ENCODE results near the gene LEFTY2.
"Not testable (repeated sequence)": the region's sequence is repeated elsewhere in the genome, so short reads cannot be mapped to it uniquely, and the experiment has no call there.

Gene LEFTY2

GRCh38 chr1:225899044-225899925 is 41.7 kb downstream of the LEFTY2 start:
- no peak for DNase-seq

DNA sequence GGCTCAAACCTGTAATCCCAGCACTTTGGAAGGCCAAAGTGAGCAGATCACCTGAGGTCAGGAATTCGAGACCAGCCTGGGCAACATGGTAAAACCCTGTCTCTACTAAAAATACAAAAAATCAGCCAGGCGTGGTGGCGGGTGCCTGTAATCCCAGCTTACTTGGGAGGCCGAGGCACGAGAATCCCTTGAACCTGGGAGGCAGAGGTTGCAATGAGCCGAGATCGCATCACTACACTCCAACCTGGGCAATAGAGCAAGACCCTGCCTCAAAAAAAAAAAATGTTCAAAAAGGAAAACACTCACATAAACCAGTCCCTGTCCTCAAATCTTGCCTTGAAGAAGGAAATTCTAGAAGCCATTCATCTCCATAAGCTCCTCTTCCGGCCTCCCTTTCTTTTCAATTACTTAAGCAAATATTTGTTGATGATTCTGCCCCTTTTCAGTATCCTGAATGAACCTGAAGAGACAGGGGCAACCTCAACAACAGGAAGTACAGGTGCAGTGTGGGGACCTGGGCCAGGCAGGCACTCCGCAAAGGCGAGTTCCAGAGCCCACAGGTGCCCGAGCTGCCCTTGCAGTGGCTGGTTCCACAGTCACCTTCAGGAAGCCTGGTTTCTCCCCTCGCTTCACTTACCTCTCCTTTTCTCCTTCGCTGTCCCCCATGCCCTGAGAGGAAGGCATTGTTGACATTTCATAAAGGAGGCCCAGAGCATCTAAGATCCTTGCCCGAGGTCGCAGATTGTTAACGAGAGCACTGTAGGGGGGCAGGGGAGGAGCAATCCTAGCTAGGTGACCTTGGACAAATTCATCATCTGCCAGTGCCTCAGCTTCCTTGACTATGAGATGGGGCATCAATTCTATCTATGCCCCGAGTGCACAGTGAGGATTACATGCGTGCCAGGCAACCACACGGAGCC is 43.2 kb downstream of the LEFTY2 start:
- no peak for DNase-seq

GRCh38 chr1:225896937-225897549 is 44.0 kb downstream of the LEFTY2 start:
- DNase-seq = no peak

GRCh38 chr1:225896494-225896893 is 44.5 kb downstream of the LEFTY2 start:
- no peak for DNase-seq

DNA sequence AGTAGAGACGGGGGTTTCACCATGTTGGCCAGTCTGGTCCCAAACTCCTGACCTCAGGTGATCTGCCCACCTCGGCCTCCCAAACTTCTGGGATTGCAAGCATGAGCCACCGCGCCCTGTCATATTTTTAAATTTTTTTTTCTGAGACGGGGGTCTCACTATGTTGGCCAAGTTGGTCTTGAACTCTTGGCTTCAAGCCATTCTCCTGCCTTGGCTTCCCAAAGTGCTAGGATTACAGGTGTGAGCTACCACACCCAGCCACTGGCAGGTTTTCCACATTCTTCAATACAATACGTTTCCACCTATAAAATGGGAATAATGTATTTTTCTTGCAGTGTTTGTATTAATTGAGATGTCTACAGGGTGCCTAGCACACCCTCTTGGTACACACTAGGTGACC is 48.7 kb downstream of the LEFTY2 start:
- DNase-seq = no peak

DNA sequence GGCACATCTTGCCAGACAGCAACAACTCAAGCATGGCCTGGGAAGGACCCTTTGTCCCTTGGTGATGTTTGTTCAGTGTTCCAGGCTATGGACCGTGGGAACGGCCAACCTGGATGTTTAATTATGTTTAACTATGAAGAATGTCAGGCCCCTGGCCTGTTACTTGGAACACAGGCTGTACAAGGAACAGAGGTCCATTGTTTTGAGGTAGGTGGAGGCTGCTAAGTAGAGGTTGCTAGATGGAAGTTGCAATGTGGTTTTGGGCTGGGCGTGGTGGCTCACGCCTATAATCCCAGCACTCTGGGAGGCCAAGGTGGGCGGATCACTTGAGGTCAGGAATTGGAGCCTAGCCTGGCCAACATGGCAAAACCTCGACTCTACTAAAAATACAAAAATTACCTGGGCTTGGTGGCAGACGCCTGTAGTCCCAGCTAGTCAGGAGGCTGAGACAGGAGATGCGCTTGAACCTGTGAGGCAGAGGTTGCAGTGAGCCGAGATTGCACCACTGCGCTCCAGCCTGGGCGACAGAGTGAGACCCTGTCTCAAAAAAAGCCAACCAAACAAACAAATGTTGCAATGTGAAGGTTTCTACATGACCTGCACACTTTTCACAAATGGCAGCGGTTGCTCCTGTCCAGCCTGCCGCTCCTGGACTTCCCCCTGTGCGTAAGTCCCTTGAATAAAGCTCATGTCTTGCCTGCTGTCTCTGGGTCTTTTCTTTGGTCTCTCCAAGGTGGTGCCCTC is 49.6 kb downstream of the LEFTY2 start:
- DNase-seq = no peak

GRCh38 chr1:225890346-225891228 is 50.4 kb downstream of the LEFTY2 start:
- no peak for DNase-seq

GRCh38 chr1:225889743-225890142 is 51.3 kb downstream of the LEFTY2 start:
- DNase-seq = no peak

GRCh38 chr1:225888898-225889601 is 52.0 kb downstream of the LEFTY2 start, which contains the start of gene LEFTY1:
Gene LEFTY1 (minus strand): TSS chr1:225889146. CDS start chr1:225889066, 80 bp downstream.
- no peak for DNase-seq

- DNase-seq = no peak
These were observed 52.6 kb downstream of the LEFTY2 start for GRCh38 chr1:225888289-225888897.

DNA sequence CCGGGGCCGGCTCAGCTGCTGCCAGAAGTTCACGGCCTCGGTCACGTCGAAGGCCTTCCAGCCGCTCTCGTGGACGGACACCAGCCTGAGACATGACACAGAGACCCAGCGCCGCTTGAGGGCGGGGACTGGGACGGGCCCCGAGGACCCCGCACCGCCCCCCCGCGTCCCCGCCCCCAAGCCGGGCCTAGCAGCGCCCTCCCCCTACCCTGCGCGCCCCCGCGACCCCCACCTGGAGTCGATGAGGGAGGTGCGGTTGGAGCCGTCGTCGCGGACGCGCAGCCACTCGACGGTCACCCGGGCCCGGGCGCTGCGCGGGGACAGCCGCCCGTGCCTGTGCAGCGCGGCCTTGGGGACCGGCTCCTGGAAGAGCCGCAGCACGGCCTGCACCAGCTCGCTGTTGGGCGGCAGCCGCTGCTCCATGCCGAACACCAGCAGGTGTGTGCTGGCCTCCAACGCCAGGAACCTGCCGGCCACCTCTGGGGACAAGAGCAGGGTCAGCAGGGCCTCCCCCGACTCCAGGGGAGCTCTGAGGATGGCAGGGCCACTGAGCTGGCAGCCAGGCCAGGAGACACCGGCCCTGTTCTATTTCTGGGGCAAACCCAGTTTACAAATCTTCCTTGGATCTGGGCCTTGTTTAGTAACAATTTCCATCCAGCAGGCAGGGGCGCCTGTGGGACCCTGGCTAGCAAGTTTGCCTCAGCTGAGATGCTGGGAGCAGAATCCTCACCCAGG is 53.3 kb downstream of the LEFTY2 start:
- not testable (repeated sequence) for DNase-seq

DNA sequence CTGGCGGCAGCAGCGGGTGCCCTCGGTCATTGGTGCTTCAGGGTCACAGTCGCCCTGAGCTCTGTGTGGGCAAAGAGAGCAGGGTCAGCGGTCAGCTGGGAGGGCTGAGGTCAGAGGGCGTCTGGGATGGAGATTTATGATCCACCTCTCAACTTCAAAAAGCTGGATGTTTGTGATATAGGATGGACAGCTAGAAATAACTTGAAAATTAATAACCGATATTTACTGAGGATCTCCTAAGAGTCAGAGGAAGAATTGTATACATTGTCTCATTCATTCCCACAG is 54.0 kb downstream of the LEFTY2 start:
- no peak for DNase-seq
